K562 (cell line): ENCODE measurements around the gene GABRB3. TPM values are rescaled to one million over a fixed set of nuclear protein-coding genes. Genes with fewer than 3 reads are reported as not detected.

Experiments used
- ELF2 ChIP-seq: fragments of 250-450 bp; sonication (Bioruptor Pico); IDR thresholded peaks from 2 replicates; pipeline ENCODE4 v1.5.0; 2021; ENCODE audit warnings: mild to moderate bottlenecking
- HSF4 ChIP-seq: fragments of 250-450 bp; sonication (Bioruptor Pico); IDR thresholded peaks from 2 replicates; pipeline ENCODE4 v2.1.2; 2022; ENCODE audit warnings: mild to moderate bottlenecking, moderate library complexity, borderline replicate concordance
- NR4A1 ChIP-seq, 2 experiments: fragments of 250-450 bp in 1 of 2; fragments of 450-650 bp in 1 of 2; sonication (Bioruptor Pico) in 1 of 2; IDR thresholded peaks; 2 replicates each; pipeline versions ENCODE4 v1.4.0 to v1.6.1; 2016 to 2020; ENCODE audit warnings: mild to moderate bottlenecking in 2 of 2, missing compliant biosample characterization in 1 of 2, missing genetic modification characterization in 1 of 2, moderate library complexity in 1 of 2
- POU5F1 ChIP-seq: fragments of 150-350 bp; IDR thresholded peaks from 2 replicates; pipeline ENCODE4 v1.6.1; 2014; ENCODE audit warnings: borderline replicate concordance, low read length, low read depth, mild to moderate bottlenecking; ENCODE audit not compliant: partially characterized antibody
- PRDM10 ChIP-seq: fragments of 450-650 bp; IDR thresholded peaks from 2 replicates; pipeline ENCODE4 v1.6.1; 2018; ENCODE audit not compliant: partially characterized antibody
- ZBTB7A ChIP-seq: IDR thresholded peaks from 2 replicates; pipeline ENCODE4 v1.6.1; 2011; ENCODE audit warnings: low read depth, mild to moderate bottlenecking, low read length, moderate library complexity, borderline replicate concordance; ENCODE audit not compliant: control insufficient read depth
- ZNF143 ChIP-seq: sonication (generic); formaldehyde crosslinking; IDR thresholded peaks from 2 replicates; pipeline ENCODE4 v1.9.0; 2022; ENCODE audit warnings: mild to moderate bottlenecking, missing genetic modification reagents
- polyA plus RNA-seq, 8 experiments: library from polyadenylated mRNA; depleted of rRNA in 4 of 8; stranded (reverse) in 5 of 8; unstranded in 3 of 8; fragments of >200 nt; fragmentation: Nextera tagmentation in 2 of 8; fragmentation: Illumina TruSeq in 1 of 8; extraction: Ambion mirVana in 2 of 8; extraction: Trizol in 1 of 8; gene quantifications; 2 replicates each; pipeline versions ENCODE4 v1.2.1 to v1.2.3, GENCODE V29; 2011 to 2014; ENCODE audit warnings: inconsistent platforms in 1 of 8, missing spikeins in 1 of 8
- total RNA-seq, 7 experiments: library from RNA; depleted of rRNA in 6 of 7; stranded (reverse); fragments of >200 nt in 6 of 7; fragmentation: Illumina TruSeq in 2 of 7; extraction: Trizol in 2 of 7; gene quantifications; 2 replicates each; pipeline versions ENCODE4 v1.2.1 to v1.2.3, GENCODE V29; 2011 to 2021; ENCODE audit warnings: low replicate concordance in 1 of 7

Gene GABRB3
- total and polyA plus RNA-seq, 9 of the 15 experiments (the other 6 are each of a cell fraction or from before 2014, with no cell fraction given): 0.09 to 1.4 (median 0.49) TPM

GRCh38 chr15:26621816-26622215 is 151.1 kb downstream of the GABRB3 start (continued):
- no peak for TF ChIP-seq ELF2 (CRISPR knock-in tag)
- no peak for TF ChIP-seq NR4A1 (CRISPR knock-in tag; IDR thresholded peaks at IDR 0.05)
- no peak for TF ChIP-seq NR4A1 (tag; IDR thresholded peaks at IDR 0.05)
- TF ChIP-seq ZBTB7A: no peak
- TF ChIP-seq ZNF143 (CRISPR knock-in tag): no peak
- TF ChIP-seq HSF4 (CRISPR knock-in tag): no peak
- no peak for TF ChIP-seq POU5F1
- TF ChIP-seq PRDM10: no peak
